Osteocyte (in vitro differentiated cells): ENCODE results near the gene TOMM22. TPM values are rescaled to one million over a fixed set of nuclear protein-coding genes. Genes with fewer than 3 reads are reported as not detected.

ENCODE experiments used
- DNase-seq: peaks from one replicate; pipeline ENCODE4 v3.0.0; 2021; ENCODE audit warnings: mixed read lengths; ENCODE audit not compliant: unreplicated experiment; ENCODE audit errors: extremely low spot score
- H3K27ac Mint-ChIP-seq: one replicate; pipeline ENCODE4 v1.8.0; 2021; ENCODE audit warnings: mild to moderate bottlenecking, mixed read lengths; ENCODE audit not compliant: unreplicated experiment
- H3K27me3 Mint-ChIP-seq: one replicate; pipeline ENCODE4 v1.8.0; 2021; ENCODE audit warnings: mixed read lengths; ENCODE audit not compliant: unreplicated experiment
- H3K36me3 Mint-ChIP-seq: one replicate; pipeline ENCODE4 v1.8.0; 2021; ENCODE audit warnings: mixed read lengths; ENCODE audit not compliant: unreplicated experiment
- H3K4me1 Mint-ChIP-seq: one replicate; pipeline ENCODE4 v1.8.0; 2021; ENCODE audit warnings: mixed read lengths; ENCODE audit not compliant: unreplicated experiment
- H3K4me3 Mint-ChIP-seq: one replicate; pipeline ENCODE4 v1.8.0; 2021; ENCODE audit warnings: mild to moderate bottlenecking, moderate library complexity, mixed read lengths; ENCODE audit not compliant: unreplicated experiment
- H3K9me3 Mint-ChIP-seq: one replicate; pipeline ENCODE4 v1.8.0; 2021; ENCODE audit warnings: mixed read lengths; ENCODE audit not compliant: unreplicated experiment
- CTCF ChIP-seq: fragments of 200-600 bp; sonication (generic); IDR thresholded peaks from 2 replicates; pipeline ENCODE4 v1.5.0; 2021; ENCODE audit warnings: antibody characterized with exemption, mild to moderate bottlenecking, moderate library complexity
- total RNA-seq: library from RNA; stranded (reverse); gene quantifications from 2 replicates; pipeline ENCODE4 v1.2.1, GENCODE V29; 2021

The TOMM22 gene
- total RNA-seq, 1 donor from 2014 or later = 61.0 TPM

GRCh38 chr22:38685761-38686160 is 4.0 kb downstream of the TOMM22 start:
- Mint-ChIP-seq H3K27me3 (no peaks in the 10 kb centered on the region), H3K4me1 (peaks cover 18% of the 10 kb centered on the region), H3K9me3 (no peaks in the 10 kb centered on the region), H3K36me3 (peaks cover 42% of the 10 kb centered on the region), H3K4me3 (no peak overlapping the region), H3K27ac (no peak overlapping the region)
- DNase-seq = no peak
- no peak for TF ChIP-seq CTCF

GRCh38 chr22:38689651-38690050 is 7.9 kb downstream of the TOMM22 start:
- Mint-ChIP-seq H3K4me1 (peaks cover 15% of the 10 kb centered on the region), H3K9me3 (no peaks in the 10 kb centered on the region), H3K36me3 (peaks cover 47% of the 10 kb centered on the region), H3K4me3 (no peak overlapping the region), H3K27me3 (no peaks in the 10 kb centered on the region), H3K27ac (no peak overlapping the region)
- DNase-seq = no peak
- no peak for TF ChIP-seq CTCF

GRCh38 chr22:38694049-38694448 is 12.3 kb downstream of the TOMM22 start:
- no peak for TF ChIP-seq CTCF
- no peak for DNase-seq
- Mint-ChIP-seq H3K4me1 (peaks cover 51% of the 10 kb centered on the region), H3K27ac (no peak overlapping the region), H3K9me3 (no peaks in the 10 kb centered on the region), H3K27me3 (no peaks in the 10 kb centered on the region), H3K36me3 (peaks cover 33% of the 10 kb centered on the region), H3K4me3 (no peak overlapping the region)

DNA sequence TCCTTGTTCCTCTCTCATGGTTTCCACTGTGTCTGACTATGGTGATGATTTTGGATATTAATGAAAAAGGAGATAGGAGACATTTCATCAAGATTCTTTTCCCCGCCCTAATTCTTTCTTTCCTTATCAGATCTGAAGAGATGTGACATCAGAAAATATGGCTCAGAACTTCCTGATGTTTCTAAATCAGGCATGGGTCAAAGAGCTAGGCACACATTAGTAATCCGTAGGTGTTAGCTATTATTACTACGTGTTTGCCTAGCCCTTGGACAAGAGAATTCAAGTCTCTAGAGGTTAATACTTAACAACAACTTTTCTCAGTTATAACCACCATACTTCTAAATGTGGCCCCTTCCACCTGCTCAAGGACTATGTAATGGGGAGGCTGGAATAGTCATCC is 13.2 kb downstream of the TOMM22 start:
- no peak for DNase-seq
- H3K27ac Mint-ChIP-seq = peak overlapping the region; percentile 57
- H3K27me3 Mint-ChIP-seq = no peaks in the 10 kb centered on the region
- H3K4me1 Mint-ChIP-seq = peaks cover 59% of the 10 kb centered on the region
- H3K9me3 Mint-ChIP-seq = no peaks in the 10 kb centered on the region
- peaks cover 25% of the 10 kb centered on the region for H3K36me3 Mint-ChIP-seq
- no peak overlapping the region for H3K4me3 Mint-ChIP-seq
- TF ChIP-seq CTCF = no peak

GRCh38 chr22:38696606-38697424 is 15.1 kb downstream of the TOMM22 start:
- DNase-seq = no peak
- peaks cover 57% of the 10 kb centered on the region for H3K4me1 Mint-ChIP-seq
- H3K27ac Mint-ChIP-seq = peak overlapping the region; percentile 94
- H3K27me3 Mint-ChIP-seq = no peaks in the 10 kb centered on the region
- peak overlapping the region; percentile 91 for H3K4me3 Mint-ChIP-seq
- H3K9me3 Mint-ChIP-seq = no peaks in the 10 kb centered on the region
- no peak for TF ChIP-seq CTCF
- peaks cover 18% of the 10 kb centered on the region for H3K36me3 Mint-ChIP-seq
